Activated gamma-delta T cell treated with anti-CD3 and anti-CD28 coated beads, Interleukin-2, amount 50 U/mL, for 16 hours (primary cell): ENCODE measurements around the gene MACROD2.
"Not testable (repeated sequence)": the region's sequence is repeated elsewhere in the genome, so short reads cannot be mapped to it uniquely, and the experiment has no call there.

Source experiments
- DNase-seq: peaks from one replicate; pipeline ENCODE4 v3.0.0-alpha.2; 2020; ENCODE audit warnings: low read depth

MACROD2 gene

DNA sequence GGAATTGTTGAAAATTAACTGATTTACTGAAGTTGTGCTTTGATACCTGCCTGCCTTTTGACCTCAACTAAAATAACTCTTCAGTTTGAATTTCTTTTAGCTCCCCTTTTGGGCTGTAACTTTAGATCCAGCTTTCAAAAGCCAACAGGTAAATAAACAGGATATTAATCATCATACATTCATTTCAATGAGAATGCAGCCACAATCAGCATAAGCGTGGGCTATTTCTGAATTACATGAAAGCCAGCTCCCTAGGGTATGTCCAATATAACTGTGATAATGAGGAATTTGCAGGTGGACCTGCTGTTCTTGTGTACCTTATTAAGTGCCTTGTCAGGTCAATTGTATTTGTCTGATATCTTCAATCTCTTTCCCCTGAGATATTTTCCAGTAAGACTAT lies 1747.3 kb downstream of the MACROD2 start:
- DNase-seq: no peak

DNA sequence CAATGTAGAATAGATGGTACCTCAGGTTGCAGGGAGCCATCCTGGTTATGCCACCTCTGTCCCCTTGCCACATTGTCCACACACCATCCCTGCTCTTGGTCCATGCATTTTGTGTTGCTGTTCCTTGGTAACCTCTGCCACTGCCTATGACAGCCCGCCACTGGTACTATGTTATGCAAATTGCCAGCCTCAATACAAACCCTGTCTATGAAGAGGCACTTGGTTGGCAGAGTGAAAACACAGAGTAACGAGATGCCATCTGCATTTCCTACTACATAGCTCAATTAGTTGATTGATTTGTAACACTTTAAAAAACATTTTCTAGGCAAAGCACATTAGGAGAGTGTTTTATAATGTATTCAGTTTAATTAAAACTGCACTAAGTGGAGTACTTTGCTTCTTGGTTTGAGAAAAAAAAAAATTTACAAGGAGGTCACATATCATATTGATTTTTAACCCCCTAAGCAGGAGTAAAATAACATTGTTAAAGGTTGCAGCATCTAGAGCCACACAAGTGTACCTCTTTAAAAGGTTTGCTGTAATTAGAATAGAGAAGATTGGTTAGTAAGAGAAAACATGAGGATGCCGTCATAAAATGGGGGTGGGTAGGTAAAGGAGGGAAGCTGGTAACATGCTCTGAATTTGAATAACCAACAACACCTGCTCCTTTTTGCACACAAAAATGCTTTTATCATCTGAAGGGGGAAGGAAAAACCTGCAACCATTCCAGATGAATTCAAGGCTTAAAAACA lies 1760.9 kb downstream of the MACROD2 start:
- no peak for DNase-seq

DNA sequence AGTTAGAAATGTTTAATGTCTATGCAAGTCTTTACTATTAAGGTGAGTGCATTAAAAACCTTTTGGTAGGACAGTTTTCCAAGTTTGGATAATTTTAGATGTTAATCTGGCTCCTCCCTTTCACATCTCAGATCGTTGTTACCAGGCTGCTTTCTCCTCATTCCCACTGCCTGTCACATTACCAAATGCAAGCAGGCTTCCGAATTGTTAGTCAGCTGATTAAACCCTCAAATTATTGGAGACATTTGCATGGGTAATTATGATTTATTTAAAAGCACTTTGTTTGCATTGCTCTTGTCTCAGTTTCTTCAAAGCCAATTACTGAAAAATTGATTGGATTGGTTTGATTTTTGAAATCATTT lies 1761.4 kb downstream of the MACROD2 start:
- DNase-seq: no peak

DNA sequence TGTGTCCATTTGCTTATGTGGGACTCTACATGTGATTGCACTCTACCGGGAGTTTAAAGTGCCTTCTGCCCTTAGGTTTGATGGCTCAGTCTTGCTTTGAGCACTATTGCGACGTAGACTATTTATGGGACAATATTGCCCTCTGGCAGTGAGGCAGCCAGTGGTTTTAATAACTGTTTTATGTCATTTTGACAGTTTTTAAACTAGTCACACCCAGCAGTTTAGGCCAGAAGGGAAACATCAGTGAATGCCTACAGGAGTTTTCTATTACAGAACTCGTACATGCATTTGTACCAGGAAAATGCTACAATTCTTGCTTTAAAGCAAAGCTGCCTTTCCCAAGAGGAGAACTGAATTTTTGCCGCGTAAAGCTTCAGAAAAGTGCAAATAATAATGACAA lies 1764.3 kb downstream of the MACROD2 start:
- no peak for DNase-seq

DNA sequence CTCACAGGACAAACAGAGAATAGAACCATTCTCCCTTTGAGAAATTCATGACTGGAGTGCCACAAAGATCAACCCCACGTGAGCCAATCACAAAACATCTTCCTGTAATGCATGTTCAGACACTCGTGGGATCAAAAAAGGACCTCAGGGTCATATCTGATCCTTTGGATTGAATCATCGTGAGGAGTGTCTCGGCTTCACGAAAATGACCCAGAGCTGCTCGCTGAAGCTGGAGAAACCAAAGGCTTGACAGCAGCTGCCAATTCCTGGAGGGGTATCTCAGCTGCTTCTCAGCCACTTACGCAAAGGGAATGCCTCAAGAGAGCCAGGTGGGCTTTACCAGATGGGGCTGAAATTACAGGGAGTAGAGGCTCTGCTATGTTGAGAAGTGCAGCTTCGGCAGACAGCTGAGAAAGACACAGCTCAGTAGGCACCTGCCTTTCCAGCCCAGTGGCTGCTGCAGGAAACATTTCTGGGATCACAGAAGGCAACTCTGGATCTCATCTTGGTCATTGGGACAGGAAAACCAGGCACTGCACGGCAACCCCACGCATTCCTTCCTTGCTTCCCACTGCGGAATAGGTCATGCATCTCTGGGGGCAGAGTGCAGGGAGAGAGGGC lies 1764.8 kb downstream of the MACROD2 start:
- no peak for DNase-seq

DNA sequence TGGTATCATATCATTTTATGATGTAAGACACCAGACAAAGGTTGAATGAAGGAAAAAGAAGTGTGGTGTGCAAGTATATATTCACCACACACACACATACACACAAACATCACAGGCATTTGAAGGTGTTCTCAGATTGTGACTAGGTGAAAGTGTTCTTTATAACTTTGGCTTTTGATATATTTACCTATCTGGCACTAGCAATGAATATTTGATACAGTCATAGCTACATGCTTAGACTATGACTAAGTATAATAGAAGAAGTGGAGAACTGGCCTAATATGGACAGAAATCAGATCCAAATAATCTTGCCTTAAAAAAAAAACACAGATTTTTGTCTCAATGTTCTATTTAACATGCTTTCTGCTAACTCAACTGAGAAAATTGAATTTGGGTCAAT lies 1768.0 kb downstream of the MACROD2 start:
- no peak for DNase-seq

DNA sequence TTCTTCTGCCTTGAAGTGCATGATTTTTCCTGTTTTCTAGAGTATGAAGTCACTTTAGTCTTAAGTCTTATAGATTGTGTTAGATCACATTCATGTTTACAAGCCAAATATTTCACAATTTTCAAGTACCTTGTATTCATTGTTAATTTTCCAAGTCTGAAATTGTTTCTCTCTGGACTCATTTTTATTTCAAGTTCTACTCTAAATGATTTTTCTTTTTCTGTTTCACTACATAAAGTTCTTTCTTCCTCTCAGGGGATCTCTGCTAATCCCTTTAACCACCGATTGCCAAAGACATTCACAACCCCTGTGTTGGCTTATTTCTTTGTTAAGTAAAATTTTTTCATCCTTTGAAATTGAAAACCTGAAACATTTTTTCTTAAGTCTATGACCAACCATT lies 1772.3 kb downstream of the MACROD2 start:
- DNase-seq: no peak

DNA sequence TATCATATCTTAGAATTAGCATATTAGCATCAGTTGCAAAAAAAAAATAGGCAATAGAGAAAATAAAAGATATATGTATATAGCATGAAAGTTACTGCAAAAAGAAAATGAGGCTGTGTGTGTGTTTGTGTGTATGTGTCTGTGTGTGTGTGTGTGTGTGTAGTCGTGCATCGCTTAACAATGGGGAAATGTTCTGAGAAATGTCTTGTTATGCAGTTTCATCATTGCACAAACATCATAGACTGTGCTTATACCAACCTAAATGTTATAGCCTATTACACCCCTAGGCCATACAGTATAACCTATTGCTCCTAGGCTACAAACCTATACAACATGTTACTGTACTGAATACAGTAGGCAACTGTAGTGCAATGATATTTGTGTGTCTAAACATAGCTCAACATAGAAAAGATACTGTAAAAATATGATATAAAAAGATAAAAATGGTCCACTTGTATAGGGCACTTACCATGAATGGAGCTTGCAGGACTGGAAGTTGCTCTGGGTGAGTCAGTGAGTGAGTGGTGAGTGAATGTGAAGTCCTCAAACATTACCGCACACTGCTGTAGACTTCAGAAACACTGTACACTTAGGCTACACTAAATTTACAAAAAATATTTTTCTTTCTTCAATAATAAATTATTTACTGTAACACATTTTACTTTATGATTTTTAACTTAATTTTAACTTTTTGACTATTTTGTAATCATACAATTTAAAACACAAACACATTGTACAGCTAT lies 1772.9 kb downstream of the MACROD2 start:
- no peak for DNase-seq

DNA sequence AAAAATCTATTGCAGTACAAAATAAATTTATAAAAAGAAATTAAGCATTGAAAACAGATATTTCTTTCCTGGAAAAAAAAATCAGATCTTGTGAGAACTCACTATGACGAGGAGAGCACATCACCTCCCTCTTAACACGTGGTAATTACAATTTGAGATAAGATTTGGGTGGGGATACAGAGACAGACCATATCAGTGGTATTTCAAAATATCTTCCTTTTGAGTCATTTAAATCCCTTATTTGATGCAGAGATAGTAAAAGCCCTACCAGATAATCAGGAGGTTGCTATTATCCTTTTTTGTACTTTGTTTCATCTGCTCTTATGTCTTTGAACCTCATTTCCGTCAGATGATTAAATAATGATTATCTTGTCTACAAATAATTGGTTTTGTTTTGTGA lies 1777.5 kb downstream of the MACROD2 start:
- DNase-seq: no peak

DNA sequence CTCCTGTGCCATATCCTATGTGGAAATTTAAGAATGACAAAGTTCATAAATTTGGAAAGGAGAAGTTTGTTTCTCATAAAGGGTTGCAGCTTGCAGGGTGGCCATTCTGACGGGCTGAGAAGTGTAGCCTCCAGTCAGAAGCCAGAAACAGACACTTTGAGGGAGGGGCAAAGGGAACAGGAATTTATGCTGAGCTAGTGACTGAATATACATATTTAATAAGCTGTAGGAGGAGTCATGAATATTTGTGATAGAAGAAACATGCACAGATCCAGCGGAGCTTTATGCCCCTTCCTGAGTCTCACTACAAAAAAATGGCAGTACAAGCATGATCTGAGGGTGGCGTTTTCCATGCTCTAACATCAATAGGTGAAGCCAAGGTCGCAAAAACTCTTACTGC lies 1779.6 kb downstream of the MACROD2 start:
- no peak for DNase-seq

DNA sequence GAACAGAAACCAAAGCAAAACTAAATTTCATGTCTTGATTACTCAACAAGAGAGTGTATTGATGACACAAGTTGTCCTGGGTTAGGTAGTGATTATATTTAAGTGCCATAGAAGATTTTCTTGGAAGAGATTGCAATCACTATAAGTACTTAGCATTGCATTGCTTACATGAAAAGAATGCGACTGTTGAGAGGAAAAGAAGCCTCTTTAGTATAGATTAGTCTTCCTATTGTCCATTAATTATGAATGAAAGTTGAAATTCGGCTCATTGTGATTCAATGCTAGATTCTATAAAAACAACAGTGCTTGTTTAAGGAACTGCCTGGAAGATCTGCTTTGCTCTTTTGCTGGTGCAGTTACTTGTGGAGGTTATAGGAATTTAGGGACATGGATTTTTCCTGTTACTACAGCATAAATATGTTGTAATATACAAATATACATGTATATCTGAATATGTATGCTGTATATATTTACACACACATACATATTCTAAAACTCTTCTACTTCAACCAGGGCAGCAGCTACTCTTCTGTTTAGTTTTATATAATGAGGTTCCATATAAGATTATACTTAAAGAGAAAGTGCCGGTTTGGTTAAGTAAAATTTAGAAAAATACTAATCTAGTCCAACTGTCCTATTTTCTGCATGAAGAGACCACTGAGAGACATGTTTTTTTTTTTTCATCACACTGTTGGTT lies 1781.6 kb downstream of the MACROD2 start:
- DNase-seq: no peak

DNA sequence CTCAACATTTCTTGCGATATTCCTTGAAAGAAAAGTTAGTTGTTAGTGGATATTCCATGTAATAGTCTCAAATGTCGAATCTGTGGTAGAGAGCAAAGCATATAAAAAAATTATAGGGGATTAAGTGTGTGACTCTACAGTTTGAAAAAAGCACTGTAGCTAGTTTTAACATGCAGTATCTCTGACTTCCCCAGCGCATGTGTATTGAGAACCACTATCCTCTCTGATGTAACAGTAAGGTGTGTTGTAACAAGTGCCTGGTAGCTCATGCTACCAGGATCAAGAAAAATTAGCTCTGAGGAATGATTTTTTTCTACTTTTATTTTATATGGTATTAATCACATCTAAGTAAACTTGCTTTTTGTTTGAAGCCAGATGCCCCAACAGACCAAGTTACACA lies 1788.7 kb downstream of the MACROD2 start:
- DNase-seq: no peak

DNA sequence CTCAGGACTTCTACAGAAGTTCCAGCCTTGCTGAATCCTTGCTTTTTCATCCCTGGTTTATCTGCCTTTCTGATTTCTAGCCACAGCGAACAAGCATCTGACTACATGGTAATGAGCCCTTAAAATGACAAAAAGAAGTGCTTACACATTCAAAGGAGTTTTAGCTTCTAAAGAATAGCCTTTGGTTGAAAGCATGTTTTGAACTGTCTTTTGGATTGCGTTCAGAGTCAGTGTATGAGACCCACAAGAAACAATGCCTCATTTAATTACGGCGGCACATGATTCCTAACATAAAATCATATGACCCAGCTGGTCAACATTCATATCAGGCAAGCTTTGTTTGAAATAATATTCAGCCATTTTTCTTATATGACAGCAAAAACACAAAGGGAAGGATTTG lies 1793.8 kb downstream of the MACROD2 start:
- no peak for DNase-seq

DNA sequence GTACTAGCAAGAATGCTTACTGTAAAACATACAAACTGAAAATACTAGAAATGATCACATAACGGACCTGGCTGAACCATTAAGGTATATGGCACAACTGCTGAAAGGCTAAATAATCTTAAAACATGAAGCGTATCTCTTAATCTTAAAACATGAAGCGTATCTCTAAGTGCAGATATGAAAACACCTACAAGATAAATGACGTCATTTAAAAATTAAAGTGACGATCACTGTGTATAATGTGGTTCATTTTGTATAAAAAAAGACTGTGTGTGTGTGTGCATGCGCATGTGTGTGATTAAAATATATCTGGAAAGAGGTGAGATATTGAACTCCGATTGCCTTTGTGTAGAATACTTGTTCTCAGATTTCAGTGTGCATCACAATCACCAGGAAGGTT lies 1797.5 kb downstream of the MACROD2 start:
- DNase-seq: no peak

DNA sequence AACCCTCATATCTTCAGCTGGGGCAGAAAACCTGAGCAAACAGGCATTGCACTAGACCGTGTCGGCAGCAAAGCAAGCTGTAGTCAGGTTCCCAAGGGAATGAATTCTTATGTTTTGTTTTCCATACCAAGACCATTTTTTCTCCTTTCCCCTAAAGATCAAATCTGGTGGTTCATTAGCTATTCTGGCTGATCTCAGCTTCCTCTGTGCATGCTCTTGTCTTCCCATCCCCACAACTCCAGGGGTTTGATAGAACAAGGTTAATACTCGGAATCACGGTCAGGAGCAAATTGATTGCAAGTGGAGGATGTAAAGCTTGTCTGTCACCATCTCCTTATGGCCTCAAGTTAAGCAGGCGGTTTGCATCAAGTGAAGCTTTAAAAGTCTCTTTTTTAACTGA lies 1799.1 kb downstream of the MACROD2 start:
- no peak for DNase-seq

DNA sequence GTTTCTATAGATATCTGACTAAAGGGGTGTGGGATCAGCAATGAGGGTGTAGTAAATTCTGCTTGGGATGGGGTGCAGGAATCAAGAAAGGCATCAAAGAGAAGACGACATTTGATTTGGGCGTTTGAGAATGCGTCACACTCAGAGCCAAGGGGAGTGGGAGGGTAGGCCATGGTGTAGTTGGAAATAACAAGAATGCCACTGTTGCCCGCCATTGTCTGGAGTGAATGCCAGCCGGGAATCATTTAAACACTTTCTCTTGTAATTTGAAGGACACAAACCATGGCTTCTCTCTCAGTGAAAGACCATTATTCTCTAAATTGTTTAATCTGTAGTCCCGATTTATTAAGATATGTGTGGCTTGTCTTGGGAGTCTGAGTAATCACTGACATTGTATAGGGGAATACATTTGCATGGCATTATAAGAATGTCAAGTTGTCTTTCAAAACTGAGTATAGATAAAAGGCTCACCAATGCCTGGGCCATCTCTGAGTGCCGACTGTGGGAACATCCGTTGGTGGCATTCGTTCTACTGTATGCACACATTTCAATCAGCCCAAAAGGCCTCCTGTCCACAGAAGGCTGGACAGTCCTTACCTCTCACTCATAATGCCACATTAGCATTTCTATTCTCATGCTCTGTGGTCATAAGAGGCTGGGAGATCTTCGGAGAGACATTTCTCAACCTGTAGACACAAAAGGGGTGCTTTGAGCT lies 1800.1 kb downstream of the MACROD2 start:
- DNase-seq: no peak

DNA sequence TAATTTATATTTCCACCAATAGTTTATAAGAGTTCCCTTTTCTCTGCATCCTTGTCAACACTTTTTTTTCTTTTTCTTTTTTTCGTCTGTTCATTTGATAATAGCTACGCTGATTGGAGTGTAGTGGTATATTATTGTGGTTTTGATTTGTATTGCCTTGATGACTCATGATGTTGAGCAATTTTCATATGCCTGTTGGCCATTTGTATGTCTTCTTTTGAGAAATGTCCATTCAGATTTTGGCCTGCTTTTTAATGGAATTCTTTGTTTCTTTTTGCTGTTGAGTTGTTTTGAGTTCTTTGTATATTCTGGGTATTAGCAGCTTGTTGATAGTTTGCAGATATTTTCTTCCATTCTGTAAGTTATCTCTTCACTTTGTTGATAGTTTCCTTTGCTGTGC lies 1804.6 kb downstream of the MACROD2 start:
- no peak for DNase-seq

DNA sequence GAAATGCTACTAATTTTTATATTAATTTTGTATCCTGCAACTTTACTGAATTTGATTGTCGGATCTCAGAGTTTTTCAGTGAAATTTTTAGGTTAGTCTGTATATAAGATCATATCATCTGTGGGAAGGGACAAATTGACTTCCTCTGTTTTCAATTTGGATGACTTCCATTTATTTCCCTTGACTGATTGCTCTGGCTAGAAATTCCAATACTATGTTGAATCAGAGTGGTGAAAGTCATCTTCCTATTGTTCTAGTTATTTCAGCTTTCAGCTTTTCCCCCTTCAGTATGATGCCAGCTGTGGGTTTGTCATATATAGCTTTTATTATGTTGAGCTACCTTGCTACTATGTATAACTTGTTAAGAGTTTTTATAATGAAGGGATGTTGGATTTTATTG lies 1806.7 kb downstream of the MACROD2 start:
- DNase-seq: no peak

DNA sequence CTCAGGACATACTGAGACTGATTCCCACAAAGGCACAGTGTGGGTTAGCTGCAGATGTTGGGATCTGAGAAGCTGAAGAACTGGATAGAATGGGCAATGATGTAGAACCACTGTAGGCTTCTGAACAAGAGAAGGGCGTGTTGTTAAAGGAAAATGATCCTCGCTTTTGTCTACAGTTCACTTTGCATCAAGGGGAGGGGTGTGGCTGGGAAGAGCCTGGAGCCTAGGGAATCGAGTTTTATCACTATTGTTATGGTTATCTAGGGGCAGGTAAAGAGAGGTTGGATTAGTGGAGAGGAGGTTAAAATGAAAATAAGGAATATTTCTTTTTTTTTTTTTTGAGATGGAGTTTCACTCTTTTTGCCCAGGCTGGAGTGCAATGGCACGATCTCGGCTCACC lies 1809.8 kb downstream of the MACROD2 start:
- no peak for DNase-seq

DNA sequence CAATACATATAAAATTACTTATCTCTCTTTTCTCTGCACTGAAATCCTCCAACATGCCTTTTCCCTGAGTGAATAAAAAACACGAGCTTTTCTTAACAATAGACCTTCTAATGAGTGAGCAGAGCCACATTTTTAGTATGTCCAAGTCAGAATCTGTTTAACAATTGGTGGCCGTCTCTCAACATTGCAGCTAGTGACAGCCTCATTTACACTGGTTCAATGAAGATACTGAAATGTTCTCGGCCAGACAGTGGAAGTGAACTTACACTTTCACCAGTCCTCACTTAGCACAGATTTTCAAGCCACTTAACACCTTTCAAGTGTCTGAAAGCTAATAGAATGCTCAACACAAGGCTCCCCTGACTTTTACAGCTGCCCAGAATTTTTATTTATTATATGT lies 1810.8 kb downstream of the MACROD2 start:
- DNase-seq: no peak

DNA sequence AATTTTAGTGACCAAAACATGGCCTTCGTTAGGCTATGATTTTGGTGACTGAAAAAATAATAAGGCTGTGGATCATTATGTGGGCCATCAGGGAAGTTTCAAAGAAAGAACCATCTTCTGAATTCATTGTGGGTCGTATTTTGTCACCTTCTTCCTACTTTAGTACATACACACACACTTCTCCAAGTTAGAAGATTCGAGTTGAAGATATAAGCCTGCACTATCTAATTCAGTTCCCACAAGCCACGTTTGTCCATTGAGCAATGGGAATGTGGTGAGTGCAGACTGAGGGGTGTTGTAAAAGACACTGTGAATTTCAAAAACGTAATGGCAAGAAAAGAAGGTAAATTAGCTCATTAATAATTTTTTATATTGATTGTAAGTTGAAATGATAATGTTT lies 1812.0 kb downstream of the MACROD2 start:
- no peak for DNase-seq

DNA sequence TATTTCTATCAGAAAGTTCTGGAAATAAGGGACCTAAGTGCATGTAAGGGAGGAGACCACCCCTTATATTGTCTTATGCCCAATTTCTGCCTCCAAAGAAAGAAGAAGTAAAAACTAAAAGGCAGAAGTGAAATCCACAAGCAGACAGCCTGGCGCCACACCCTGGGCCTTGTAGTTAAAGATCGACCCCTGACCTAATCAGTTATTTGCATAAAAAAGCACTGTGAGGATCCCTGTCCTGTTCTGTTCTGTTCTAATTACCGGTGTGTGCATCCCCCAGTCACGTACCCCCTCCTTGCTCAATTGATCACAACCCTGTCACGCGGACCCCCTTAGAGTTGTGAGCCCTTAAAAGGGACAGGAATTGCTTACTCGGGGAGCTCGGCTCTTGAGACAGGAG lies 1812.5 kb downstream of the MACROD2 start:
- DNase-seq: not testable (repeated sequence)
